GM21367 (cell line): ENCODE measurements around the gene HIP1R.
"Not testable (repeated sequence)": the region's sequence is repeated elsewhere in the genome, so short reads cannot be mapped to it uniquely, and the experiment has no call there.

Experiments used
- ATAC-seq: cut with Tn5 transposase; IDR thresholded peaks from one replicate; pipeline ENCODE4 v1.9.1; 2021; ENCODE audit not compliant: unreplicated experiment

Gene HIP1R

DNA sequence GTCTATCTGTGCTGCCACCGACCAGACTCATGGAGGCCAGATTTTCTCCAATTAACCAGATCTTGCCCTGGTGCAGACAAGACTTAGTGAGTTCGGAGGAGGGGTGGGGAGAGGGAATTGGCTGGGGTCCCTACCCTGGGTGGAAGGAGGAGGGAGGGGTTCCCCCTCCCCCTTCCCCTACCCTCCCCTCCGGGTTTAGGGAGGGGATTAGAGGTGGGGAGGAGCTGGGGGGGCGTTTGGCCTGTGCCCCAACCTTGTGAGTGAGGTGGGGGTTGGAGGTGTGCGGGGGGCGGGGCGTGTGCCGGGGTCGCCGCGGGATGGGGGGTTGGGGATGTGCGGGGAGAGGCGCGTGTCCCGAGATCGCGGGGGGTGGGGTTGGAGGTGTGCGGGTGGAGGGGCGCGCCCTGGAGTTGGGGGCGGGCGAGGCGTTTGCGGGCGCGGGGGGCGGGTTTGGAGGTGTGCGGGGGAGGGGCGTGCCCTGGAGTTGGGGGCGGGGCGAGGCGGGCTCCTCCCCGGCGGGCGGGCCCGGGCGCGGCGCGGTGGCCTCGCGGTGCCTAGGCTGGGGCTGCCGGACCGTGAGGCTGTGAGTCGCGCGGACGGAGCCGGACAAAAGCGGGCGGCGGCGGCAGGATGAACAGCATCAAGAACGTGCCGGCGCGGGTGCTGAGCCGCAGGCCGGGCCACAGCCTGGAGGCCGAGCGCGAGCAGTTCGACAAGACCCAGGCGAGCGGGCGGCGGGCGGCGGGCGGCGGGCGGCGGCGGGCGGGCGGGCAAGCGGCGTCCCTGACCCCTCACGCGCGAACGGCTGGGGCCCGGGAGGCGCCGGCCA lies at the start of gene HIP1R:
Gene HIP1R (plus strand): TSS at position 537 of the 829 bp plus-strand sequence. CDS start 94 bp downstream, at position 631.
- ATAC-seq, result no peak

GRCh38 chr12:122785503-122785902 lies 49.8 kb upstream of the HIP1R start:
- no peak for ATAC-seq

GRCh38 chr12:122788387-122788786 lies 46.9 kb upstream of the HIP1R start:
- ATAC-seq, result no peak

GRCh38 chr12:122789637-122790036 lies 45.6 kb upstream of the HIP1R start:
- ATAC-seq, result no peak

- no peak for ATAC-seq
Observed at GRCh38 chr12:122790393-122791075, 44.7 kb upstream of the HIP1R start.

GRCh38 chr12:122793685-122794106 lies 41.6 kb upstream of the HIP1R start:
- ATAC-seq, result no peak

DNA sequence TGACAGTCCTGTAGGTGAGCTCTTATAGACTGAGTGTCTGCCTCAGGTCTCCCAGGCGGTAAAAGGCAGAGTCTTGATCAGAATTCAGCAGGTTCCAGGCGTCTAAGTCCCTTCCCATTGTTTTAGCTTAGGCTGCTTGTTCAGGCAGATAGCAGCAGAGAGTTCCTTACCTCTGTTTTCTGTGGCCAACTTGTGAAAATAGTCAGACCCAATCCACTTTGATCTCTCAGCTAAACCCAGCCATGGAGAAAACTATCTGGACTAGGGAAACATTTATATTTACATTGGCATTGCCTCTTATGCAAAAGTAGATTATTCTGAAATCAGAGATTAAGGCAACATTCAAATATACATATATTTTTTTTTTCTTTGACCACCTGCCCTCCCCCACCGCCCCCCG lies 39.5 kb upstream of the HIP1R start:
- no peak for ATAC-seq

DNA sequence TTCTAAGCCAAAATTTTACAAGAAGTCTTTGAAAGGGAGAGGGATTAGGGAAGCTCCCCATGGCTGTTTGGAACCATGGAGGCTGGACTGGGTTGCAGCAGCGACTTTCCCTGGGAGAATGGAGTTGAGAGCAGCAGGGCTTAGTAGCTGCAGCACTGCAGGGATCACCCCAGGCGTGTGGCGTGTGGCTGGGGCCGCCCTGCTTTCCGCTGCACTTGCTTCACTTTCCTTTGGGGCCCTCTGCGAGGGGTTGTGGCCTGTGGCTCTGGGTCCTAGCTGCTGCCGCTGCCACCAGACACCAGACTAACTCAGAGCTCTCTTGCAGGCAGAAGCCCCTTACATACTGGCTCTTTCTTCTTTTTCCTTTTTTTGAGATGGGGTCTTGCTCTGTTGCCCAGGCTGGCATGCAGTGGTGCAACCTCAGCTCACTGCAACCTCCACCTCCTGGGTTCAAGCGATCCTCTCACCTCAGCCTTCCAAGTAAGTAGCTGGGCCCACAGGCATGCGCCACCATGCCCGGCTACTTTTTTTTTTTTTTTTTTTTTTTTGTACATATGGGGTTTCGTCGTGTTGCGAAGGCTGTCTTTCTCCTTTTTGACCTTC lies 35.5 kb upstream of the HIP1R start:
- ATAC-seq, result no peak

DNA sequence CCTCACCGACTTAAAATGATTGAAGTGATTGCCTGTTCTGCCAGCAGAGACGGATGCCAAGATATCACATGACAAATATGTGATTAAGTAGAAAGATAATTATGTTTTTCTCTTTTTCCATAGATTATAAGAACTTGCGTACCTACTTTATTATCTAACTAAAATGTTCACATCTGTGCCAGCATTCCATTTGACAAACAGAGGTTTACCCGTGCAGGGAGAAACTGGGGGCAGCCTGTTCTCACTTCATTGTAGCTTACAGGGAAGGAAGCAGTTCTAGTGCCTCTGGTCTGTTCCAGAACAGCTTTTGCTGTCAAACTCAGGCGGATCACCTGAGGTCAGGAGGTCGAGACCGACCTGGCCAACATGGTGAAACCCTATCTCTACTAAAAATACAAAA lies 31.3 kb upstream of the HIP1R start:
- no peak for ATAC-seq

- not testable (repeated sequence) for ATAC-seq
Observed at GRCh38 chr12:122804957-122805356, 30.3 kb upstream of the HIP1R start.

GRCh38 chr12:122807651-122808050 lies 27.6 kb upstream of the HIP1R start:
- no peak for ATAC-seq

DNA sequence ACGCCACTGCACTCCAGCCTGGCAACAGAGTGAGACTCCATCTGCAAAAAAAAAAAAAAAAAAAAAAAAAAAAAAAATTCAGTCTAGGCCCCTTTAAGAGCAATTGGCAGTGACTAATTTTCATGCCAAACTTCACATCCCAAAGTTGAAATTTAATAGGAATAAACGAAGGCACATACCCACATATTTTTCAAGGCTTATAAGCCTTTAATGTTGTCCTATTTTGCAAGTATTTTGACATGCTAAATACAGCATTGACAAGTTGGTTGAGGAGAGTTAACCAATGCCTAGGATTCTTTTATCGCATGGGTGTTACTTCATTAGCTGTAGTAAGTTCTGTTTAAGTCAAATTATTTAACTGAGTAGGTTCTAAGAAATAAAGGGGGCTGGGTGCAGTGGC lies 23.5 kb upstream of the HIP1R start:
- no peak for ATAC-seq

- ATAC-seq, result no peak
Observed at GRCh38 chr12:122813310-122813713, 21.9 kb upstream of the HIP1R start.

DNA sequence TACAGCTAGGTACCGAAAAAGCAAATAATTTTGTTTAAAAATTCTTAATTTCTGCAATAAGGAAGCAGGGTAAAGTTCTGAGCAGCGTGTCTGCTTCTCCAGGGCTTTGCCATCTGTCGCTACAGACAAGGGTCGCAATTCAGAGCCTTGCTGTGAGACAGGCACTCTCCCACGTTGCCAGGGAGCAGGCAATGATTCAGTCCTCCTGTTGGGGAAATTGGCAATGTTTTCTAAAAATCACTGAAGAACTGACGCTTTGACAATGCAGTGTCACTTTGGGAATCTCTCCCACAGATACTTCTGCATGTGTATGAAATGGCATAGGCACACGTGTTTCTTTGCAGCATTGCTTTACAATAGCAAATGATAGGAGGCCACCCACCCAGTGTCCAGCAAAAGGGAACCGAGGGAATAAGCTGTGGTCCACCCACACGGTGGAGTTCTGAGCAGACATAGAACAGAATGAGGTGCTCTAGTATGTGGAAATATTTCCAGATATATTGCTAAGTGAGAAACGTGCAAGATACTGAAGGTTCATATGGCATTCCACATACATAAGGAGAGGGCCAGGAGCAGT lies 16.0 kb upstream of the HIP1R start:
- ATAC-seq, result no peak

DNA sequence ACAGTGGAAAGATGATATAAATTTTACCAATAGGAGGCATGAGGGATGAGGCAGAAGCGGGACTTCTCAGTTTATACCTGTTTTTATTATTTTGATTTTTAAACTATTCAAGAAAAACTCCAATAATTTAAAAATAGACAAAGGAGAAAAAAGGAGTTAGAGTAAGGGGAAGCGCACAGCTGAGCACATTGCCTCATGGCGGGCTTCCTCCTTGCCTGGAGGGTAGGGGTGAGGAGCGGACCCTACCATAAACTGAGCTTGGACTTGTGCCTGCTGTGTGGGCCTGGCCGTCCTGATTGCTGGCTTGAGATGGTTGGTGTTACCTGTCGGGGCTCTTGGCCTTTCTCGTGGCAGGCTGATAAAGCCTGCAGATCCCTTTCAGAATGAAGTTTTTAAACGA lies 15.1 kb upstream of the HIP1R start:
- no peak for ATAC-seq

- no peak for ATAC-seq
Observed at GRCh38 chr12:122820838-122821271, 14.4 kb upstream of the HIP1R start.

- ATAC-seq, result no peak
Observed at GRCh38 chr12:122823429-122823828, 11.8 kb upstream of the HIP1R start.

- no peak for ATAC-seq
Observed at GRCh38 chr12:122825773-122826724, 9.2 kb upstream of the HIP1R start.

DNA sequence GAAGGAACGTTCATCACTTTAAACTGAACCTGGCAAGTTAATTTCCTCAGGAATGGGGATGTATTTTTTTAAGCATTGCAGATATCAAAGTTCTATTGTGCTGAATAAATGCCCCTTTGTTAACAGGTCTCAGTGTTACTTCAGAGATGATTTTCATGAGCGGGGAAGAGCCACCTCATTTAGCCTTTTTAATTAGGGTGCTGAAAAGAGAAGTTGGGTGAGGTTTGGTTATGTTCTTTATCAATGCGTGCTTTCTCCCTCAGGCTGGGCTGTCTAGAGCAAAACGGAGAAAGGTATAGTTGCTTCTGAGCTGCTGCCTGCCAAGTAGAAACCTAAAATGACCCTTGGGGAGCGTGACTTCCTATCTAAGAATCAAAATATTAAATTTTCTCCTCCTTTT lies 8.0 kb upstream of the HIP1R start:
- no peak for ATAC-seq

DNA sequence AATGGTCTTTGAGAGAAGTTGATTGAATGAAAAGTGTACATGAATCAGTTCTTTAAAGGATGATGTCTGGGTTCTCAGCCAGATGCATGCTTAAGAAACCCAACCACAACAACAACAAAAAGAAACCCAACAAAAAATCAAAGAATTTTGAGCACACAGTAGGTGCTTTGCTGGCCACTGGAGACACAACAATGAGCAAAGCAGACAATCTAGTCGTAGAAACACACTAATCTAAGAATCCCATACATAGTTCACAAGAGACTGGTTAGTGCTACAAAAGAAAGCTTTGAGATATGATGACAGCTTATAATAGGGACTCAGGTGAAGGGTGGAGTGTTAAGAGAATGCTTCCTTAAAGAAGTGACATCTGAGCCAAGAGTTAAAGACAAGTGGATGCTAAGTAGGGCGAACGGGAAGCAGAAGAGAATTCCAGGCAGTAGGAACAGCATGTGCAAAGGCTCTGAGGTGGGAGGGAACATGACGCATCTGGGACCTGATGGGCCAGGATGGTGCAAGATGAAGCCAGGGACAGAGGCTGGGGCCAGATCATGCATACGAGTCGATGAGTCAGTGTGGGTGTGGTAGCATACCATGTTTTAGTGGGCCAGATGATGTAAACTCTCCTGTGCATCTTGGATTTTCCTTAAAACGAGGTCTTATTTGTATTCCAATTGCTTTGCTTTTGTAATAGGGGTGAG lies 4.6 kb upstream of the HIP1R start:
- ATAC-seq, result no peak
